H1 (cell line): ENCODE results near the gene MAFF. TPM values are rescaled to one million over a fixed set of nuclear protein-coding genes. Genes with fewer than 3 reads are reported as not detected.

Source experiments
- CEBPB ChIP-seq: IDR thresholded peaks from 2 replicates; pipeline ENCODE4 v1.6.1; 2012; ENCODE audit warnings: low read depth, low read length
- CHD1 ChIP-seq: IDR thresholded peaks from 2 replicates; pipeline ENCODE4 v1.6.1; 2012; ENCODE audit warnings: low read depth, low read length, improper control_type of control experiment
- EZH2 ChIP-seq: fragments of 200-600 bp; sonication (generic); IDR thresholded peaks from 2 replicates; pipeline ENCODE4 v1.7.1; 2012; ENCODE audit warnings: low read depth, mild to moderate bottlenecking, moderate library complexity, low read length, inconsistent platforms; ENCODE audit not compliant: severe bottlenecking
- TCF12 ChIP-seq: IDR thresholded peaks from 2 replicates; pipeline ENCODE4 v1.6.1; 2011; ENCODE audit warnings: low read depth, mild to moderate bottlenecking, low read length
- YY1 ChIP-seq: IDR thresholded peaks from 2 replicates; pipeline ENCODE4 v1.6.1; 2011; ENCODE audit warnings: low read depth, mild to moderate bottlenecking, low read length
- polyA plus RNA-seq, 7 experiments: library from polyadenylated mRNA; depleted of rRNA in 3 of 7; stranded (reverse) in 5 of 7; unstranded in 2 of 7; fragments of >200 nt in 5 of 7; fragments of 200-250 nt in 2 of 7; gene quantifications; 1 replicate in 5 of 7; 2 replicates in 1 of 7; 4 replicates in 1 of 7; pipeline versions ENCODE4 v1.2.1 to v1.2.3, GENCODE V29; 2011 to 2013; ENCODE audit warnings: missing spikeins in 2 of 7, mixed read lengths in 2 of 7
- total RNA-seq: library from RNA; stranded (reverse); fragmentation: NEBNext Ultra II Directional; extraction: Animal tissue kit (Norgen Biotek cat#: 25700); gene quantifications from 2 replicates; pipeline ENCODE4 v1.2.1, GENCODE V29; 2021

The MAFF gene
- total and polyA plus RNA-seq, 2 of the 8 experiments (the other 6 are each of a cell fraction or from before 2014, with no cell fraction given): 1.5 to 6.3 TPM

- TF ChIP-seq EZH2 (no peak), TCF12 (no peak), CEBPB (no peak), YY1 (no peak), CHD1 (no peak)
Observed at GRCh38 chr22:38191055-38191454, 10.7 kb upstream of the MAFF start (continued).
